ENCODE results near the gene SGPP1. TPM values are rescaled to one million over a fixed set of nuclear protein-coding genes. Genes with fewer than 3 reads are reported as not detected.

SGPP1 gene
- total RNA-seq, 6 donors from 2014 or later = 9.4 to 27.8 (median 22.9) TPM

DNA sequence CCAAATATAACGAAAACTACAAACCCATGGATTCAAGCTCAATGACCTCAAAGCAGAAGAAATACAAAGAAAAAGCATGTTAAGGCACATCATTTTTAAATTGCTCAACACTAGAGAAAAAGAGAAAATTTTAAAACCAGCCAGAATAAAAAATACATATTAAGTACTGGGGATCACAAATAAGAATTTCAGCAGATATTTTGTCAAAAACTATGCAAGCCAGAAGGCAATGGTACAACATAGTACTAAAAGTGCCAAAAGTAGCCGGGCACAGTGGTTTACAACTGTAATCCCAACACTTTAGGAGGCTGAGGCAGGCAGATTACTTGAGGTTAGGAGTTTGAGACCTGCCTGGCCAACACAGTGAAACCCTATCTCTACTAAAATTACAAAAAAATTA, 10.2 kb downstream of the SGPP1 start:
- TF ChIP-seq EP300 (IDR thresholded peaks at IDR 0.05) (no peak), POLR2A (IDR thresholded peaks at IDR 0.05) (no peak), POLR2AphosphoS5 (IDR thresholded peaks at IDR 0.05) (no peak), CTCF (IDR thresholded peaks at IDR 0.05) (no peak)
- 84 to 92% methylated on average over 2 of the region's 2 CpGs for WGBS, 2 donors

GRCh38 chr14:63715360-63715759, 12.5 kb downstream of the SGPP1 start:
- 88 to 98% methylated on average over 2 of the region's 2 CpGs for WGBS, 2 donors
- no peak for ATAC-seq (ENCODE audit: low FRiP score in 2 of 2)
- Histone ChIP-seq H3K36me3 (peaks cover 0 to 4% (median 0%) of the 10 kb centered on the region in 4 donors), H3K9me3 (peaks cover 6 to 20% (median 13%) of the 10 kb centered on the region in 4 donors), H3K27me3 (no peaks in the 10 kb centered on the region), H3K4me1 (peaks cover 0 to 3% (median 0%) of the 10 kb centered on the region in 4 donors), H3K27ac (no peak overlapping the region), H3K4me3 (no peak overlapping the region)
- no peak for TF ChIP-seq POLR2A (IDR thresholded peaks at IDR 0.05)
- DNase-seq = no peak

More for the DNA sequence above, 10.2 kb downstream of the SGPP1 start:
- ATAC-seq (ENCODE audit: low FRiP score in 2 of 2) (no peak), DNase-seq (no peak)
- H3K9me3 ChIP-seq = peaks cover 6 to 20% (median 13%) of the 10 kb centered on the region in 4 donors
- H3K27ac ChIP-seq = no peak overlapping the region
- H3K4me3 ChIP-seq = no peak overlapping the region
- no peaks in the 10 kb centered on the region for H3K4me1 ChIP-seq
- peaks cover 0 to 9% (median 0%) of the 10 kb centered on the region in 4 donors for H3K36me3 ChIP-seq
- no peaks in the 10 kb centered on the region for H3K27me3 ChIP-seq

- ATAC-seq (ENCODE audit: low FRiP score in 2 of 2) (peak in 1 of 2 donors; percentile 74), DNase-seq (no peak)
- peaks cover 0 to 3% (median 0%) of the 10 kb centered on the region in 4 donors for H3K4me1 ChIP-seq
- peaks cover 0 to 4% (median 0%) of the 10 kb centered on the region in 4 donors for H3K36me3 ChIP-seq
- no peak overlapping the region for H3K4me3 ChIP-seq
- H3K27me3 ChIP-seq = no peaks in the 10 kb centered on the region
- TF ChIP-seq CTCF (IDR thresholded peaks at IDR 0.05) (no peak), POLR2AphosphoS5 (IDR thresholded peaks at IDR 0.05) (no peak), POLR2A (IDR thresholded peaks at IDR 0.05) (no peak), EP300 (IDR thresholded peaks at IDR 0.05) (no peak)
- H3K9me3 ChIP-seq = peaks cover 6 to 20% (median 13%) of the 10 kb centered on the region in 4 donors
- H3K27ac ChIP-seq = no peak overlapping the region
Measured at GRCh38 chr14:63713764-63714163, 14.1 kb downstream of the SGPP1 start.

DNA sequence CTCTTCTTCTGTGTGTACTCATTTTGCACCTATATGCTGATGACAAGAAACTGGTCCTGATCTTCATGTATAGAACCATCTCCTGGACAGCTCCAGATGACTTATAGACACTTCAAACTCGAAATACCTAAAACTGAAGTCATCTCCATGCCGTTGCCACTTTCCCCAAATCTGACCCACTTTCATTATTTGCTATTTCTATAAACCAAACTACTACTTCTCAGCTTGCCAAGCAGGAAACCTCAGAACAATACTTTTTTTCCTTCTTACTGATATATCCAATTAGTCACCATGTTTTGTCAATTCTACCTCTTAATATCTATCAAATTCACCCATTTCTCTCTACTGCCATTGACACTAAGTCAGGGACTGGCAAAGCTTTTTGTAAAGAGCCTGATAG, 14.8 kb downstream of the SGPP1 start:
- H3K4me1 ChIP-seq = peaks cover 0 to 3% (median 0%) of the 10 kb centered on the region in 4 donors
- DNase-seq (no peak), ATAC-seq (ENCODE audit: low FRiP score in 2 of 2) (no peak)
- H3K27ac ChIP-seq = no peak overlapping the region
- TF ChIP-seq POLR2A (IDR thresholded peaks at IDR 0.05) (no peak), POLR2AphosphoS5 (IDR thresholded peaks at IDR 0.05) (no peak), EP300 (IDR thresholded peaks at IDR 0.05) (no peak), CTCF (IDR thresholded peaks at IDR 0.05) (no peak)
- no peak overlapping the region for H3K4me3 ChIP-seq
- 68 to 78% methylated on average over 2 of the region's 2 CpGs for WGBS, 2 donors
- H3K36me3 ChIP-seq = peaks cover 0 to 4% (median 0%) of the 10 kb centered on the region in 4 donors
- no peaks in the 10 kb centered on the region for H3K27me3 ChIP-seq
- peaks cover 6 to 18% (median 12%) of the 10 kb centered on the region in 4 donors for H3K9me3 ChIP-seq

- Histone ChIP-seq H3K27ac (no peak overlapping the region), H3K9me3 (peaks cover 0 to 9% (median 3%) of the 10 kb centered on the region in 4 donors), H3K36me3 (peaks cover 0 to 4% (median 0%) of the 10 kb centered on the region in 4 donors), H3K27me3 (no peaks in the 10 kb centered on the region), H3K4me1 (peaks cover 0 to 3% (median 0%) of the 10 kb centered on the region in 4 donors), H3K4me3 (no peak overlapping the region)
- no peak for DNase-seq
- TF ChIP-seq POLR2AphosphoS5 (IDR thresholded peaks at IDR 0.05) (no peak), POLR2A (IDR thresholded peaks at IDR 0.05) (no peak), EP300 (IDR thresholded peaks at IDR 0.05) (no peak), CTCF (IDR thresholded peaks at IDR 0.05) (no peak)
- ATAC-seq (ENCODE audit: low FRiP score in 2 of 2) = no peak
Measured at GRCh38 chr14:63712123-63712522, 15.7 kb downstream of the SGPP1 start.

All from upper lobe of left lung (tissue), 6 donors.